Measurements from ENCODE around the gene FGF14.
"Not testable (repeated sequence)": the region's sequence is repeated elsewhere in the genome, so short reads cannot be mapped to it uniquely, and the experiment has no call there.

Gene FGF14

DNA sequence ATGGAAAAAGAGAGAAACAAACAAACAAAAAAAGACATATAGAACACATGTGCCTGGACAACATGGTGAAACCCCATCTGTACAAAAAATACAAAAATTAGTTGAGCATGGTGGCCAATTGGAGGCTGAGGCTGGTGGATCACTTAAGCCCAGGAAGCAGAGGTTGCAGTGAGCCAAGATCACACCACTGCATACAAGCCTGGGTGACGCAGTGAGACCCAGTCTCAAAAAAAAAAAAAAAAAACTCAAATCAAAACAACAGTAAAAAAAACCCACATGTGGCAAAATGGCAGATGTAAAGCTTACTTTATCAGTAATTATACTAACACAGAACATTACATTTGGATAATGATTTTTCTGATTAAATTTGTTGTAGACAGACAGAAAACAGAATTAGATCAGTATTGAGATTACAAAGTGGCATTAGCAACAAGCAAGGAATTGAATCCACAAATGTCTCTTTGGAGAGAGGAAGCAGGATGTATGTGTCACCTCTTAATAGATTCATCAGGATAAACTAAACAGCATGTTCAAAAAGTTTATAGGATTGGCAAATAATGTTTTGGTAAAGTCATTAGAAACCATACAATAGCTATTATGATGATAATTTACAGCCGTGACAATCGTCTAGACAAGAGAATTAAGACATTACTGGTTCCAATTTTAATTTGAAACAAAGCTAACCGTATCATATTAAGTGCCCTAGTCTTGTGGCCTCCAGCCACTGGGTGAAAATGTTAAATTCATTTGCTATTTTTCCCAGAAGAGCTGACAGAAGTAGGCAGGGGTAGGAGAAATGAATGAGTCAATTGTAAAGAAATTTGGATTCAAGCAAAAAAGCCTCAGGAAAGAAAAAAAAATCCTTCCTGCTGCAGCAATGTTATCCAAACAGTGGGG lies 206.0 kb downstream of the FGF14 start:
- no peak for DNase-seq (ENCODE audit: low read depth in 2 of 2)

DNA sequence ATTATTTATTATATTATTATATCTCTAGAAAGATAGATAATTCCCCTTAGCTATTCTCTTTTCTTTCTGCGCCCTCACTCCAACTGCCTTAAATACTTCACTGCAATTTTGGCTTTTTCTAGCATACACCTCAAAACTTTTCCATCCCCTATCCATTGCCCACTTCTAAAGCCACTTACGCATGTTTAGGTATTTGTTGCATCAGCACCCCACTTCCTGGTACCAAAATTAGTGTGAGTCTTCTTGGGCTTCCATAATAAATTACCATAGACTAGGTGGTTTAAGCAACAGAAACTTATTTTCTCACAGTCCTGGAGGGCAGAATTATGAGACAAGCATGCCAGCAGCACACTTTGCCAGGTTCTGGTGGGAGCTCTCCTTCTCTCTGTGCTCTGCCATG lies 209.0 kb downstream of the FGF14 start:
- no peak for DNase-seq (ENCODE audit: low read depth in 2 of 2)

DNA sequence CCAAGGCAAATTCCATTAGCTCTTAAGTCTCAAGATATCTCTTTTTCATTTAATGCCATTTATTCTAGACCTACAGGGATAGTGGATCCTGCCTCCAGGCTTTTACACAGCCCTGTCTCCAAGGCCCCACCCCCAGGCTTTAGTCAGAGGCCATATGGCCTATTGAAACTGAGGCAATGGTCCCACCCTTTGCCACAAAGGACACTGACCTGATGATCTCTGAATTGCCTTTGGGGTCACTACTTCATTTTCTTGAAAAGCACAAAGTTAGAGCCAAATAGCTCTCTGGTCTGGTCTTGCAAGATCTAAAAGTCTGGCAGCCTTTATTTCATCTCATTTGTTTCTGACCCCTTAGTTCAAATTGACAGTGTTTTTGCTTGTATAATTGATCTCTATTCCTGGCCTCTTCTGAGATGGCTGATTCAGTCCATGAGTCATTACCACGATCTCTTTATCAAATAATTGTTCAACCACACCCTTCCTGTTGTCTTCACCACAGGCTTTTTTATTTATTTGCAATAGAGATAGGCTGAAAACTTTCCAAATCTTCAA lies 209.8 kb downstream of the FGF14 start:
- no peak for DNase-seq (ENCODE audit: low read depth in 2 of 2)

DNA sequence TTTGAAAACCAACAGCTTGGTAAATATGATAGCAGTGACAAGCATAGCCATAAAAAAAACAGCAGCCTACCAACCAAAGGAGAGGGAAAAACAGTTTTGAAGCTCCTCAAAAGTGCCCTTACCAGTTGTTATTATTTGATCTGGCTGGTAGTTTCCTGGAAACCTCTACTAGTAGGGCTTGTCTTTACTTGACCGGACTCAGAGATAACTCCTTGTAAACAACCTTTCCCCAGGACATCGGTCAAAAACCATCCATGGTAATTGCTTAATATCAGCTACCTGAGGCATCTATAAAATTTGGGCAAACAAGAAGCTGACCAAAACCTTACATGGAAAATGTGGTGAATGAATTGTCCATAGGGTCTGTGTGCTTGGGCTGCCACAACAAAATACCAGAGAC lies 210.9 kb downstream of the FGF14 start:
- no peak for DNase-seq (ENCODE audit: low read depth in 2 of 2)

DNA sequence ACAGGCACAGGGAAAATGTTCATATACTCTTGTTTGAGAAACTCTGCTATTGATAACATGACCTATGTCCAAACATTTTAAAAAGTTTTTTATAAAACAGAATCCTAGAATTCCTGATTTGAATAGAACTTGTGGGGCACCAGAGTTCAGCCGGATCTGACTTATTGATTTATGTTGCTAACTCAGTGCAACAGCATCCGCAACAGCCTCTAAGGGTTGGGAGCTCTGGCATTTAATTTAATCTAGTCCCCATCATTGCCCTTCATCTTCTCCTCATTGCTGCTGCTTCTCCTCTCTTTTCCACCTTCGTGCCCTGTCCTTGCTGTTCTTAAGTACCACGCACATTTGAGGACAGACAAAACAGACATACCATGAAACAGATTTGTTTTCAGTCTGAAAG lies 214.5 kb downstream of the FGF14 start:
- no peak for DNase-seq (ENCODE audit: low read depth in 2 of 2)

DNA sequence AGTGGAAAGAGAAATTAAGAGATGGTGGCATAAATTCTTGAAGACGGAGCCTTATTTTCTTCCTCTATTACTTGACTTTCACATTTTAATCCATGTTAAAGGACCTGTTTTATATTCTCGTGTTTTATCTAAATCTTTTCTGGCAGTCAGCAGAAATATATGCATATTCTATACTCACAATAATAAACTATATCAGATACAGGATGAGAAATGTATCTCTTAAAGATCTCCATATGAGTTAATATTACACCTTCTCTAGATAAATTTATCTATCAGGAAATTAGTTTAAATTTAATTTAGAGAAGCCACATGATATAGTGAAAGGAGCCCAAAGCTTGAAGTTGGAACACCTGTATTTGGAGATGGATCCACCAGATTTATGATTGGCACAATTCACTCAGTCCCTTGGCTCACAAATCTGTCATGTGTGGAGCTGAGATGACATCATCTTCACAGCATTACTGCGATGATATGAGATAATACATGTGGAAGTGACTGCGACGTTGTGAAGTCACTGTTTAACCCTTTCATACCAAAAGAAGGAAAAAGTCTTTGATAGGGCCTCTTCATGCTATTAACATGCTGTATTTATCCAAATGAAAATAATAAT lies 216.4 kb downstream of the FGF14 start:
- DNase-seq (ENCODE audit: low read depth in 2 of 2): no peak

DNA sequence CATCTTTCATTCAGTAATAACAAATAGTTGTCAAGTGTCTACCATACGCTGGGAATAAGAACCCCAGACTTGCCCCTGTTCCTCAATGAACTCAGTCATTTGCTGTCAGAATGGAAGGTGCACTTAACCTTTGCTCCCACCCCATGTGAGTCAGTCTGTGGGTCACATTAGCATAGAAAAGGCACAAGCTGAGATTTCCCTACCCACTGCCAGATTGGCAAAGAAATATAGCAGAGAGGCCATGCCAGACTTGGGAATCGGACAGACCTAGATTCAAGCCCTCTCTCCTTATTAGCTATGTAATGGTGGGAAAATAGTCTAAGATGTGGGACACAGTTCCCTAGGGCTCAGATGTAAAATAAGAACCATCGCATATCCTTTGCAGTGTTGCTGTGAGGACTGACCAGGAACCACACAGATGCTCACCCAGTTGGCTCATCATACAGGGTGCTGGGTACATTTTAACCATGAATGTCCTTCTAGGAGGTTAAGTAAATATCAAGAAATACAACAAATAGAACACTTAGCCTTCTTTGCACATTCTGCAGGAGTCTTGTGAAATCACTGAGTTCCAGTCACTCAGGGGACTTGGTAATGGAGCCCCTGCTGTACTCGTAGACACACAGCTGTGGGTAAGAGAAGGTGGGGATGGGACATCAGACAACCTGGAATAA lies 218.2 kb downstream of the FGF14 start:
- DNase-seq (ENCODE audit: low read depth in 2 of 2): no peak

DNA sequence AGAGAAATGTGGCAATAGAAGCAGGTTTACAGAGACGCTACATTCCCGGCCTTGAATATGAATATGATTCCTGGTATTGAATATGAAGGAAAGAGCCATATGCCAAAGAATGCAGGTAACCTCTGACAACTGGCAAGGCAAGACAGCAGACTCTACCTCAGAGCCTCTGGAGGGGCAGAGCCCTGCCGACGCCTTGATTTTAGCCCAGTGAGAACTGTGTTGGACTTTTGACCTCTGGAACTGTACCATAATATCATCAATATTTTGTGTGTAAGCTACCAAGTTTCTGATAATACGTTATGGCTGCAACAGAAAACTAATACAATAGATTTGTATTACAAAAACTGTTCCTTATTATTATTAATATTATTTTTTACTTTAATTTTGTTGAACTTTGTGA lies 219.7 kb downstream of the FGF14 start:
- no peak for DNase-seq (ENCODE audit: low read depth in 2 of 2)

DNA sequence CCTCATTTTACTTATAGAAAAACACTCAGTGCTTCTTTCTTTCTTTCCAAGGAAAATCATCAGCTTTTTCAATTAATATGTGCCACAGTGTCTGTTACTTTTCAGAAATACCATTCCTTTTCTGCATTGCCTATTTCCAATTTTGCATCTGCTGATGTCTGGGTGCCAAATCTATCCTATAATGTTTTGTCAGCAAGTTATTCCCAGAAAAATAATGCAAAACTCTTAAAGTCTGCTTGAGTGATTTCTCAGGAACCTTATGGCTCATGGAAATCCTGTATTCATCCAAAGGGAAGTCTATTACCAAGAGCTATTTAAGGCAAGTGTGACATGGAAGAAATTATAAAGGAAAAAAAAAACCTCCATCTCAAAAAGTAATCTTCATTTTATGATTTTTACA lies 224.4 kb downstream of the FGF14 start:
- DNase-seq (ENCODE audit: low read depth in 2 of 2): no peak

DNA sequence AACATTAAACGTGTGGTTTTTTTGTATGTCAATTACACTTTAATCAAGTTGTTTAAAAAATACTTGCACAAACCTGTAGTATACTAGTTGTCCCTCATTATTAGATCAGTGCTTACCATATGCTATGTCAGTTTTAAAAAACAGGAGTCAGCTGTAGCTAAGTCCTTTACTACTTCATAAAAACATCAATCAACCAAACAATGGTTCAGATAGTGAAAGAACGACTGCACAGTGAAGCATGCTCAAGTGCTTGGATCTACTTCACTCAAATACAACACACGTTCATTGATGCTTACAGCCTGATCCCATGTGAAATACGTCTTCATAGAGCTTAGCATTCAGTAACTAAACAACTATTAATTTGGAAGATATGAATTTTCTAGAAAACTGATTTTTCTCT lies 225.0 kb downstream of the FGF14 start:
- DNase-seq (ENCODE audit: low read depth in 2 of 2): no peak

DNA sequence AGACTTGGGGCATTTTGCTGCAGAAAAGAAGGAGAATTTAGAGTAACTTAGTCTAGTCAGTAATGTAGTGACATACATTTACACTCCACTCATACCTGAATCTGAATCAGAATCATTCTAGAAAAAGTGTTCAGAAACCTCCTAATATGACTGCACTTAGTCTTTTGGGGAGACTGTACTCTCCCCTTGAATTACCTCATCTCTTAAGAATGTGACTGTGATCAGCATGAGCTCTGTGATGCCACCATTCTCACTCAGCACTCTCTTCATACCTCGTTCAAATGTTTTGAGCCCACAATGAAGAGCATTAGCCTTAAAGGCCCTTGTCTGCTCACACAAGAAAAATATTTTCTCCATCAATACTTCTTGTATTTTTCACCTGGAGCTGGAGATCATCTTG lies 229.4 kb downstream of the FGF14 start:
- DNase-seq (ENCODE audit: low read depth in 2 of 2): no peak

DNA sequence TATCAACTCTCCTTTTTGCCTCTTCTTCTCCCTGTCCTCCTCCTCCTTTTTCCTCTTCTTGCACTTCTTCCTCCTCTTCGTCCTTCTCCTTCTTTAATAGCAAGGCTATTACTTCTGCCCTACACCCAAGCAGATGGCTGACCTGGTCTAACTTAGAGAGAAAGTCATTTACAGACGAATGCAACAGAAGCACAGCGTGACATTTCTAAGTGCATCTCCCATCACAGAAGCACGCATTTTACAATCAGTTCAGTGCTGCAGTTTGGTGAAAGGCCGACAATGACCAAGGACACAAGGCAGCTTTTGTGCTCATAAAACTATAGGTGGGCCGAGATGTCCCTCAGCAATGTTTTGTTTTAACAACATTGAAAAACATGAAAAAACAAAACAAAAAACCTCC lies 231.5 kb downstream of the FGF14 start:
- no peak for DNase-seq (ENCODE audit: low read depth in 2 of 2)

DNA sequence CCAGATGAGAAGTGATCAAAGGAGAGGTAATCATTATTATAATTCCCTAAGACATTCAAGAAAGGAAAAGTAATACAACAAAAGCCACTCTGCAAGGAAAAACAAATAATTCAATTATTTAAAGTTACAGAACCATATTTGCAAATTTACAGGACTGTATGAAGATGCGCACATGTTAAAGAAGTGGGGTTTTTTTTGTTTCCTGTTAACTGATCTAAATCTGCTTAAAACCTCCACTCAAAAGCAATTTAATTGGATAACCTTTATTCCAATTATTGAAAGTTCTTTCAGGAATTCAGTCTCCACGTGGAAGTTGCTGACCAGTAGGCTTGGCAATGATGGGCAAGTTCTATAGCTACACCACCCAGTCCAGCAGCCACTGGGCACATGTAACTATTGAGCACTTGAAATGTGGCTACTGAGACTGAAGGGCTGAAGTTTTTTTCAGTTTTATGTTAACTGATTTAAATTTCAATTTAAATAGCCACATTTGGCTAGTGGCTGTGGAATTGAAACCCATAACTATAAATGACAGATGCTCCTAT lies 232.3 kb downstream of the FGF14 start:
- no peak for DNase-seq (ENCODE audit: low read depth in 2 of 2)

DNA sequence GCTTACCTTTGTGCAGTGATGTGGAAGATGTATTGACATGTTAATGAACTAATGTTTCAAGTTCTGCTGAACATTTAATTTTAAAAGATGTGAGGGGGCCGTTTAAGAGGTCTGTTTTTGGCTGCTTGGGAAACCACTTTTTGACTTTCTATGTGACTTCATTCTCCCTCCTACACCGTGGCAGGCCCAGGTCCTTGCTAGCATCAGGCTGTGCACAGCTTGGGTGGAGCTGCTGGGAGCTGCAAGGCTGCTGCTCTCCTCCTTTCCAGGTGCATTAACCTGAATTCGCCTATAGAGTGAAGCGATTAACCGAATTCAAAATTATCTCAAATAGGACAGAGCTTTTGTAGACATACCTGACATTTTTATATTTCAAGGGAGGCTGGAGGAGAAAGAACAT lies 249.1 kb downstream of the FGF14 start:
- DNase-seq (ENCODE audit: low read depth in 2 of 2): no peak

DNA sequence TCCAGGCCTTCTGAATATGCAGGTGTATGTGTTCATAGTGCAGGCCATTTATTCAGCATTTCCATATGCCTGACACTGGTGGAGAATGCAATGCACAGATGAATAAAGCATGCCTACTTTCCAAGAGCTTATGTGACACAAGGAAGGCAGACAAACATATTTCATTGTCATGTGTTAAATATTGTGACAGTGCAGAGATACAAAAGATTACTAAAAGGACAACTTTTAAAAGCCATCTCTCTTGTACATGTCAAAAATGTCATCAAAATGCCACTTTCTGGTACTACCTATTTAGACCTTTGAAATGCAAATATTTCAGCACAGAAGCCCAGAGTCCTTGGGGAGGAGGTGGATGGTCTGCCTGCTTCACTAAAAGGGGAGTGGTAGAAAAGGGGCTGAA lies 254.5 kb downstream of the FGF14 start:
- no peak for DNase-seq (ENCODE audit: low read depth in 2 of 2)

DNA sequence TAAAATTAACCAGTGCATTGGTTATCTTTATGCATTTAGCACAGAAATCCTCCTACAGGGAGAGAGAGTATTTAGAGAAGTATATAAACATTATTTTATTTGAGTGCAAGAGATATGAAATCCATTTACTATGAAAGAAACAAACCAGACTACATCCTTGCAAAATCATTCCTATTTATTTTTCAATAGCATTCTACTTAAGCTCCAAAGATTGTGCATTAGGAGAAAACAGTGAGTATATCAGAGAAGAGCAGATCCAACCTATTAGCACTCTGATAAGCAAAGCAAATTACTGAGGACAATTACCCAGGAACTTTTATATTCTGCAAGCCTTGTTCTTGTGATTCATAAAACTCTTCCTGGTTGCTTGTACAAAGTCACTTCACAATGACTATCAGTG lies 256.1 kb downstream of the FGF14 start:
- no peak for DNase-seq (ENCODE audit: low read depth in 2 of 2)

DNA sequence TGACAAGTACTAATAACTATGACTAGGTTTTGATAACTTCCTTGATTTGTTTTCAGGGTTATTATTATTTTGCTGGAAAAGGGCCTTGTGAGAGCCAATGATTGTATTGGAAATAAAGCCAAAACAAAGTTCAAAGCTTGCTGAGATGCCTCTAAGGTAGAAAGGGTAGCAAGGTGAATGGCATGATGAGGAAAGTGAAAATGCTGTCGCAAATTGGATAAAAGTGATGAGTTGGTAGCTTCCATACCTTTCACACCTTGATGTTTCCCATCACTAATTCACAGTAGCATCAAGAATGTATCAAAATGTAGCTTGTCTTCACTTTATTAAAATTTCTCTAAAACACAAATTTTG lies 259.4 kb downstream of the FGF14 start:
- no peak for DNase-seq (ENCODE audit: low read depth in 2 of 2)

DNA sequence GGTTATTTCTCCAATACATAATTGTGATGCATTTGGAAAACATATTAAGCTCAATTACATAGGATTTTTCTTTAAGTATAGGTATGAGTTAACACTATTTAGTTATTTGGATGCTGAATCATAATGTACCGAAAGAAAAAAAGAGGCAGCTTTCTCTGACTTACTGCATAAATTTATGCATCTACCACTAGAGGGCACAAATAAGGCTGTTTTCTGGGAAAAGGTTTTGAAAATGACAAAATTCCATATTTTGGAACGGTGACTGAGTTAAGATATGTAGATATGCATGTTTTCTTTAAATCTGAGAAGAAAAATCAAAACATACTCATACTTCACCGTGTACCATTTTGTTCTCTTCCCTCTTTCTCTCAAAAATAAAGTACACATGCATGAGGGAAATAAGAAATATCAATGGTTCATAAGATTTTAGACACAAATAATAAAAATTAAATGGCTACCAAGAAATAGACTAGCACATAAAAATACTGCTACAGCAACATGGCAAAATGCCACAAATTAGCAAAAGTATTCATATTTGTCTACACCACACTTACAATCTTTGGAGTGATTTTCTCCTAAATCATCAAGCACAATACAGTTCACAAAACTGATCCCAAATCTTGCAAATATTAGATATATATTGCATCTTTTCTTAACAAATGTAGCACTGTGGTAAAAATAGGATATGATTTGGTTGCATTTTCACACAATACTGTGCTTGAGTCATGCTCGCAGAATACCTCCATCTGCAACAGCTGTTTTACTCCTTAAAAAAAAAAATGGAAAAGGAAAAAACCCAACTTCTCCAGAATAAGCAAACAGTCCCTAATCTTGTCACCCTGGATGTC lies 260.0 kb downstream of the FGF14 start:
- DNase-seq (ENCODE audit: low read depth in 2 of 2): no peak

DNA sequence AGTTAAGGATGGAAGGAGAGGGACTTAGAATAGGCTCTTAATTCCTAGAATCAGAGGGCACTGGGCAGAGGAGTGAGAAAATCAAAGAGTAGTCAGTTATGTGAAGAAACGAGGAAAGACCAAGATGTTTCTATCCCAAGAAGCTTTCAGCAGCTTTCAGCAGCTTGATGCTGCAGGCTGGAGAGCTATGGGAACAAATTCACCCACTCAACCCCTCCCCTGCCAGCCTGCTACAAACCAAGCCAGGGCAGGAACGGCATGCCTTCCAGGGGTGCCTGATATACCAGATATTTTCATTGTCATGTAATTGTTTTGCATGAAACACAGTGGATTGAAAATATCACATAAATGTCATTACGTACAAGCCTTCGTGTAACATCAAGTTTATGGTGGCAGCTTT lies 262.2 kb downstream of the FGF14 start:
- no peak for DNase-seq (ENCODE audit: low read depth in 2 of 2)

DNA sequence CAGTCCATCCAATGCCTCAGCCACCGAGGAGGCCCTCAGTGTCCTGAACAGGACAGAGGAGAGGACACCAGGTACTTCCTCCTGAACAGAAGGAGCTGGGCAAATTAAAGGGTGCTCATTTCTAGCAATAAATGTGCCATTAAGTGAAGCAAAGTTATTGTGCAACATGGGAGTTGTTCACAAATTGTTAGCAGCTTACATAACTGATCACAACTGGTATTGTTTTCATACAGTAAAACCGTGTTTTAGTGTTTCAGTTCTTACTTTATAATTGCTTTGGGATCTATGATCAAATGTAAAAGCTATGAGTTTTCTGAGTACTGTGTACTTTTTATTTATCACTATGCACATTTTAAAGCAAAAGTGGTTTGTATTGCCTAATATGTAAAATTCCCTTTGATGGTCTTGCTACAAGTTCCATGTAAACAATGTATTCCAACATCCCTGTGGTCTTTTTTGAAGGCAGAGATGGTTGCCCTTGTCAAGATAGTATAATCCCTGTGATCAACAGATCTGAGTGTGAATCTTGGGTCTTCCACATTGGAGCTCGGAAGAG lies 263.1 kb downstream of the FGF14 start:
- no peak for DNase-seq (ENCODE audit: low read depth in 2 of 2)

DNA sequence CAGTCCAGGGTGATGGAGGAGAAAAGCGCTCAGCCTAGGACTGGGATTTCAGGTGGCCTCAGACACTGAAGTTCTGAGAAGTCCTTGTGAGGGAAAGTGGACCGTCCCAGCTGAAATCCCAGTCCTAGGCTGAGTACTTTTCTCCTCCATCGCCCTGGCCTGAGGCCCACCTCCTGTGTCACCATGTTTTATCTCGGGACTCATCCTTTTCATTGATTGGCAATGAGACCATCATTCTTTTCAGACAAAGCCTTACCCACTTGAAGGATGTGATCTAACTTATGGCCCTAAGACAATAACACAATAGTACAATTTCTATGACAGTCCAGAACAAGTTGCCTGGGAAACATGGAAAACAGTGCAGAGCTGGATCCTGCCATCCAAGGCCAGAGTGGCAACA lies 263.9 kb downstream of the FGF14 start:
- DNase-seq (ENCODE audit: low read depth in 2 of 2): not testable (repeated sequence)
